GM18508 (cell line): Measurements from ENCODE around the gene MSI2.

ENCODE experiments used
- ATAC-seq: cut with Tn5 transposase; IDR thresholded peaks from one replicate; pipeline ENCODE4 v1.9.1; 2021; ENCODE audit warnings: moderate number of reproducible peaks; ENCODE audit not compliant: insufficient read depth, unreplicated experiment

The MSI2 gene

DNA sequence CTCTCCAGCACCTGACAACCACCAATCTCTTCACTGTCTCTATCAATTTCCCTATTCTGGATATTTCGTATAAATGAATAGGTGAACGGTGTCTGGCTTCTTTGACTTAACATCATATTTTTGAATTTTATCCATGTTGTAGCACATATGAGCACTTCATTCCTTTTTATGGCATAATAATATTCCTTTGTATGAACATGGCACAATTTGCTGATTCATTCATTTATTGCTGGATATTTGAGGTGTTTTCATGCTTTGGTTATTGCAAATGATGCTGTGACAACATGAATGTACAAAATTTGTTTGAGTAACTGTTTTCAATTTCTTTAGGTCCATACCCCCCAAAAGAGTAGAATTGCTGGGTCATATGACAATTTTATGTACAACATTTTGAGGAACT is 476.8 kb downstream of the MSI2 start:
- ATAC-seq = no peak
